Stimulated activated CD8-positive, alpha-beta memory T cell treated with anti-CD3 and anti-CD28 coated beads, Interleukin-7, amount 100 ng/mL, for 48 hours (primary cell): ENCODE data around the gene CD93.

Experiments
- DNase-seq, 2 donors: peaks; one replicate each; pipeline ENCODE4 v3.0.0-alpha.2; 2020; ENCODE audit warnings: low read depth in 1 of 2; ENCODE audit errors: extremely low read depth in 1 of 2

Gene CD93

GRCh38 chr20:23039136-23039875 is 46.8 kb downstream of the CD93 start:
- no peak for DNase-seq

DNA sequence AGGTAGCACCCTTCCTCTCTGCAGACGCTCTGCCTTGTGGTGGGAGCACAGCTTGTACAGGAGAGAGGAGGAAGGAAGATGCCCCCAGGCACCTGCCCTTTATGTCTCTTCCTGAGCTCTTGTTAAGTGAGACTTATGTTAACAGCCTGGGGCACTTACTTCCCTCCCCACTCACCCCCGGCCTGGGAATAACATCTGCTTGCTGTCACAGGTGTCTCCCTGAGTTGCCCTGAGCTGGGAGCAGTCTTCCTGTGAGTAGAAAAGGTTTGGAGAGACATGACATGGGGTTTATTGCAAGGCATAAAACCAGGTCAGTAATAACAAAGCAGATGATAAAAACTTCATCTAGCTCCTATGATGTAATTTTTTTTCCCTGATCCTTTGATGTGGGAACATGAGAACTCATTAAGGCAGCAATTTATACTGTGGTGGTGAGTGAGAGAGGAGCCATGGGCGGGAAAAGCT is 49.1 kb downstream of the CD93 start:
- DNase-seq = no peak

DNA sequence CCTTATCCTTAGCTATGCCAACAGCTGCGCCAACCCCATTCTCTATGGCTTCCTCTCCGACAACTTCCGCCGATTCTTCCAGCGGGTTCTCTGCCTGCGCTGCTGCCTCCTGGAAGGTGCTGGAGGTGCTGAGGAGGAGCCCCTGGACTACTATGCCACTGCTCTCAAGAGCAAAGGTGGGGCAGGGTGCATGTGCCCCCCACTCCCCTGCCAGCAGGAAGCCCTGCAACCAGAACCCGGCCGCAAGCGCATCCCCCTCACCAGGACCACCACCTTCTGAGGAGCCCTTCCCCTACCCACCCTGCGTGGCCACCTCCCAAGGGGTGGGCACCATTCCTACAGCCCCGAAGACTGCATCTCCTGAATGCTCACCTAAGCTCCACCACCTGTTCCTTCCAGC is 49.8 kb downstream of the CD93 start:
- no peak for DNase-seq

DNA sequence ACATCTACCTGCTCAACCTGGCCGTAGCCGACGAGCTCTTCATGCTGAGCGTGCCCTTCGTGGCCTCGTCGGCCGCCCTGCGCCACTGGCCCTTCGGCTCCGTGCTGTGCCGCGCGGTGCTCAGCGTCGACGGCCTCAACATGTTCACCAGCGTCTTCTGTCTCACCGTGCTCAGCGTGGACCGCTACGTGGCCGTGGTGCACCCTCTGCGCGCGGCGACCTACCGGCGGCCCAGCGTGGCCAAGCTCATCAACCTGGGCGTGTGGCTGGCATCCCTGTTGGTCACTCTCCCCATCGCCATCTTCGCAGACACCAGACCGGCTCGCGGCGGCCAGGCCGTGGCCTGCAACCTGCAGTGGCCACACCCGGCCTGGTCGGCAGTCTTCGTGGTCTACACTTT is 50.4 kb downstream of the CD93 start:
- no peak for DNase-seq

DNA sequence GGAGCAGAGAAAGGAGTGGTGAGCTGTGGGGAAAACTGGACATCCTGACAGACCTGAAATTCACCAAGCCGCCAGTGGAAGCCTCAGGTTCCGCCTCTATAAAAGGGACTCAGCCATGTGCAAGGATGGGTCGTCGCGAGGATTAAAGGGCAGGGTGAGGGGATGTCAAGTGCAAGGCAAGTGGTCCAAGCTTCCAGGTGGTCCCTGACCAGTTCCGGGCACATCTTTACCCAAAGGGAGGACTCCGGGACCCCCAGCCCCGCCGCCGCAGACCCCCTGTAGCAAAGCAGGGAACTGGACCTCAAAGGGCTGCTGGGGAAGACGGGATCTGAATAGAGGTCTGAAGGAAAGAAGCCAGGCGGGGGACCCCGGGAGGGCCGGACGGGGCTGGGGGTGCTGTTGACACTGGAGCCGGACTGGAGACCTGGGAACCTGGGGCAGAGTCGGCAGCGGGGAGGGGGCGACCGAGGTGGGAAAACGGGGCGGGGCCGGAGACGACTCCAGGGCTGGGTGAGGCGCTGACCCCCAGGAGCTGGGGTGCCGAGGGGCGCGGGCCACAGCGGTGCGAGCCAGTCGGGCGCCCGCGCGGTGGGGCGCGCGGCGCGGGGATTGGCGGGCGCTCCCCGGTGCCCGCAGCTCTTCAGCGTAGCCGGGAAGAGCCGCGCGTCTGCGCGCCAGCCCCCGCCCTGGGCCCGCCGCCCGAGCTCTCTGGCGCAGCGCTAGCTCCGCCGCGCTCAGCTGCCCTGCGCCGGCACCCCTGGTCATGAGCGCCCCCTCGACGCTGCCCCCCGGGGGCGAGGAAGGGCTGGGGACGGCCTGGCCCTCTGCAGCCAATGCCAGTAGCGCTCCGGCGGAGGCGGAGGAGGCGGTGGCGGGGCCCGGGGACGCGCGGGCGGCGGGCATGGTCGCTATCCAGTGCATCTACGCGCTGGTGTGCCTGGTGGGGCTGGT is 51.1 kb downstream of the CD93 start, which contains the start of gene SSTR4:
Gene SSTR4 (plus strand): TSS at position 592 of the 951 bp plus-strand sequence. CDS start 172 bp downstream, at position 764.
- no peak for DNase-seq

- DNase-seq = no peak
These were observed 52.2 kb downstream of the CD93 start for GRCh38 chr20:23033918-23034317.

DNA sequence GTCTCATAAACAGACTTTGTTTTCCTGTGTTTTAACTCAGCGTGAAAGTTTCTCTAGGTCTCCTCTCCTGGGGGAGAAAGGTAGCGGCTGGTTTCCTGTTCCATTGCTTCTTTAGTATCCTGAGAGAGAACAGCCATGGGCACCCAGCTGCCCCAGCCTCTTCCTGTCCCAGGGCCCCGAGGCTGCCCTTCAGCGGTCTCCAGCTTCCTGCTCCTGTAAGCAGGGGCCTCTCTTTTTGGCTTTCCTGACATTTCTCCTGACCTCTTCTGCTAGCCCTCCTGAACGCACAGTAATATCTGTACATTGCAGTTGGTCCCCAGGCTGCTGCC is 53.4 kb downstream of the CD93 start:
- no peak for DNase-seq

DNA sequence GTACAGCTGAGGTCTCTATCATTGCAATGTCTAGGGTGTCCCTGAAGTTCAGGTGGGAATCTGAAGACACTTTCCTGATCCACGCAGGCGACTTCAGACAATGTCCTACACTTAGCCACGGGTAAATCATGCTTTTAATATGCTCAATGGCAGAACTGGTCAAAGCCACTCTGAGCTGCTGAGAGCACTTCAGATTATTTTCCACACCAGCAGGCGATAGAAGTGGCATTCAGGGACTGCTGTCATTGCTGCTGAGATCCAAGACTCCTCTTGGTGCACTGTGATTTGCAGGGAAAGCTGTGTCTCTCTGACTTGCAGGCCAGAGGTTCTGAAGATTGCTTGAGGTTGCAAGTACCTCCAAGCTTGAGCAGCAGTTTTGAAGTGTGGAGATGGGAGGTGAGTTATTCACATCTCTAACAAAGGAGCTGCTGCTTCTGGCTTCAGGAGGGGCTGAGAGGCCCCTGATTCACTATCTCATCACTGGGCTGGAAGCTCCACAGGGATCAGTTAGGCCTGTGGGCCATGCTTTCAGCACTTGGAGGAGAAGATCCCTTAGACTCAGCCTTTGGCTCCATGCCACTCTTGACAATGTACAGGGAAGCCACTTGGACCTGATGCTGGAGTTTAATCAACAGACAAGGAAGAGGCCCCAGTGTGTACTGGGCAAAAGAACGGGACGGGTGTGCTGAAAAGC is 53.9 kb downstream of the CD93 start:
- DNase-seq = no peak

GRCh38 chr20:23031346-23031745 is 54.8 kb downstream of the CD93 start:
- DNase-seq = no peak
